H1 (cell line): ENCODE results near the gene SCP2. TPM values are rescaled to one million over a fixed set of nuclear protein-coding genes. Genes with fewer than 3 reads are reported as not detected.

ENCODE experiments used
- CTCF ChIA-PET: fragments of 300-600 bp; sonication (Branson Sonifier 250); formaldehyde crosslinking; loops from one replicate; lab custom pipeline; 2021; ENCODE audit not compliant: partially characterized antibody; lab: Charles Lee
- POLR2A ChIA-PET: fragments of 300-600 bp; sonication (Branson Sonifier 250); formaldehyde crosslinking; loops from one replicate; lab custom pipeline; 2021; ENCODE audit warnings: inconsistent platforms; ENCODE audit not compliant: partially characterized antibody; lab: Charles Lee
- DNase-seq, 2 experiments: peaks; one replicate each; pipeline versions ENCODE4 v3.0.0 to v3.0.0-alpha.2; 2010 to 2022; ENCODE audit warnings: low spot score in 2 of 2, low read depth in 1 of 2, mixed read lengths in 1 of 2
- FAIRE-seq: peaks from 2 replicates; lab custom pipeline; 2011; peaks lifted over from hg19 to GRCh38; lab: Jason Lieb, UNC
- H2AFZ ChIP-seq: 2 replicates; pipeline ENCODE4 v1.8.1; 2012; ENCODE audit warnings: low read length, inconsistent platforms
- H2AK5ac ChIP-seq: 2 replicates; pipeline ENCODE4 v1.6.1; 2013; ENCODE audit warnings: low read depth, low read length
- H2BK120ac ChIP-seq: replicated peaks from 2 replicates; pipeline ENCODE3; 2013; ENCODE audit warnings: low read depth, low read length, inconsistent platforms
- H2BK12ac ChIP-seq: 2 replicates; pipeline ENCODE4 v1.6.1; 2013; ENCODE audit warnings: low read depth, low read length
- H2BK15ac ChIP-seq: 2 replicates; pipeline ENCODE4 v1.6.1; 2013; ENCODE audit warnings: low read length
- H2BK20ac ChIP-seq: 2 replicates; pipeline ENCODE4 v1.6.1; 2013; ENCODE audit warnings: low read length
- H2BK5ac ChIP-seq: 2 replicates; pipeline ENCODE4 v1.6.1; 2013; ENCODE audit warnings: low read depth, low read length
- H3K14ac ChIP-seq: 2 replicates; pipeline ENCODE4 v1.6.1; 2013; ENCODE audit warnings: inconsistent platforms; ENCODE audit not compliant: insufficient read length
- H3K18ac ChIP-seq: 2 replicates; pipeline ENCODE4 v1.6.1; 2013; ENCODE audit warnings: low read length; ENCODE audit errors: extremely low read depth
- H3K23ac ChIP-seq: 2 replicates; pipeline ENCODE4 v1.6.1; 2013; ENCODE audit warnings: inconsistent platforms; ENCODE audit not compliant: insufficient read length
- H3K23me2 ChIP-seq: 2 replicates; pipeline ENCODE4 v1.6.1; 2013; ENCODE audit warnings: low read depth, low read length
- H3K27ac ChIP-seq: 2 replicates; pipeline ENCODE4 v1.6.1; 2011; ENCODE audit warnings: low read depth, low read length, inconsistent platforms
- H3K27me3 ChIP-seq, 4 experiments: replicated peaks in 1 of 4; 1 replicate in 1 of 4; 2 replicates in 3 of 4; pipeline versions ENCODE4 v1.6.1 to v1.8.1; 2011 to 2013; ENCODE audit warnings: low read length in 3 of 4, mild to moderate bottlenecking in 3 of 4, inconsistent platforms in 2 of 4, mixed read lengths in 2 of 4, moderate library complexity in 1 of 4; ENCODE audit not compliant: control insufficient read depth in 3 of 4, insufficient read depth in 3 of 4; ENCODE audit errors: extremely low read depth in 1 of 4
- H3K36me3 ChIP-seq, 4 experiments: 2 replicates each; pipeline versions ENCODE4 v1.6.1 to v1.8.1; 2011 to 2013; ENCODE audit warnings: mild to moderate bottlenecking in 4 of 4, low read length in 3 of 4, moderate library complexity in 2 of 4, control low read depth in 1 of 4, inconsistent platforms in 1 of 4; ENCODE audit not compliant: insufficient read depth in 4 of 4, control insufficient read depth in 2 of 4
- H3K4ac ChIP-seq: replicated peaks from 2 replicates; pipeline ENCODE3; 2013; ENCODE audit warnings: low read length, low read depth, mixed read lengths, inconsistent platforms; ENCODE audit not compliant: insufficient read length
- H3K4me1 ChIP-seq, 4 experiments: replicated peaks in 1 of 4; 1 replicate in 1 of 4; 2 replicates in 3 of 4; pipeline versions ENCODE4 v1.6.1 to v1.8.1; 2011 to 2013; ENCODE audit warnings: low read length in 3 of 4, inconsistent platforms in 2 of 4, mixed read lengths in 1 of 4; ENCODE audit not compliant: insufficient read depth in 4 of 4, control insufficient read depth in 3 of 4
- H3K4me2 ChIP-seq, 2 experiments: 2 replicates each; pipeline versions ENCODE4 v1.6.1 to v1.8.1; 2011 to 2013; ENCODE audit warnings: low read depth in 2 of 2, low read length in 2 of 2, control low read depth in 1 of 2, inconsistent platforms in 1 of 2, mild to moderate bottlenecking in 1 of 2; ENCODE audit not compliant: insufficient read depth in 1 of 2
- H3K4me3 ChIP-seq, 4 experiments: fragments of 200-600, 300-600 bp in 1 of 4; sonication (generic), shearing (Covaris generic), sonication (Bioruptor Twin) in 1 of 4; 2 replicates each; pipeline versions ENCODE4 v1.5.1 to v1.8.1; 2011 to 2016; ENCODE audit warnings: low read length in 4 of 4, low read depth in 3 of 4, control low read depth in 2 of 4, inconsistent platforms in 2 of 4, mild to moderate bottlenecking in 2 of 4, mixed read lengths in 1 of 4, moderate library complexity in 1 of 4; ENCODE audit not compliant: insufficient read depth in 2 of 4; ENCODE audit errors: extremely low read depth in 1 of 4
- H3K56ac ChIP-seq: replicated peaks from 2 replicates; pipeline ENCODE3; 2013; ENCODE audit warnings: low read depth, mild to moderate bottlenecking, mixed read lengths, low read length, inconsistent platforms; ENCODE audit not compliant: insufficient read length
- H3K79me1 ChIP-seq: 2 replicates; pipeline ENCODE4 v1.6.1; 2013; ENCODE audit warnings: low read depth, low read length, control low read depth
- H3K79me2 ChIP-seq, 2 experiments: 2 replicates each; pipeline versions ENCODE4 v1.6.1 to v1.8.1; 2012 to 2013; ENCODE audit warnings: low read length in 2 of 2, mild to moderate bottlenecking in 2 of 2, inconsistent platforms in 1 of 2; ENCODE audit not compliant: insufficient read depth in 2 of 2, control insufficient read depth in 1 of 2
- H3K9ac ChIP-seq, 4 experiments: replicated peaks in 1 of 4; 1 replicate in 1 of 4; 2 replicates in 3 of 4; pipeline versions ENCODE4 v1.6.1 to v1.8.1; 2011 to 2013; ENCODE audit warnings: low read depth in 3 of 4, low read length in 3 of 4, control low read depth in 2 of 4, mild to moderate bottlenecking in 2 of 4, moderate library complexity in 2 of 4, inconsistent platforms in 1 of 4; ENCODE audit errors: extremely low read depth in 1 of 4
- H3K9me3 ChIP-seq, 2 experiments: 2 replicates each; pipeline versions ENCODE4 v1.6.1 to v1.8.1; 2012 to 2013; ENCODE audit warnings: mild to moderate bottlenecking in 2 of 2, moderate library complexity in 2 of 2, control low read depth in 1 of 2, inconsistent platforms in 1 of 2, low read depth in 1 of 2, low read length in 1 of 2, mixed read lengths in 1 of 2; ENCODE audit not compliant: insufficient read depth in 2 of 2
- H4K20me1 ChIP-seq, 2 experiments: replicated peaks in 1 of 2; 2 replicates each; pipeline versions ENCODE3 to v1.8.1; 2011 to 2013; ENCODE audit warnings: inconsistent platforms in 2 of 2, low read length in 2 of 2, mild to moderate bottlenecking in 1 of 2; ENCODE audit not compliant: insufficient read depth in 2 of 2, control insufficient read depth in 1 of 2
- H4K5ac ChIP-seq: 2 replicates; pipeline ENCODE4 v1.6.1; 2013; ENCODE audit warnings: low read length, low read depth, mixed read lengths, inconsistent platforms; ENCODE audit not compliant: insufficient read length
- H4K8ac ChIP-seq: 2 replicates; pipeline ENCODE4 v1.8.0; 2013; ENCODE audit warnings: mild to moderate bottlenecking, moderate library complexity, low read length, inconsistent platforms; ENCODE audit not compliant: insufficient read depth; ENCODE audit errors: extremely low read depth
- H4K91ac ChIP-seq: replicated peaks from 2 replicates; pipeline ENCODE3; 2013; ENCODE audit warnings: low read length, mixed read lengths, inconsistent platforms; ENCODE audit not compliant: insufficient read length
- WGBS, 2 experiments: shearing (Covaris generic) in 1 of 2; methylation state at CpG; one replicate each; pipeline versions ENCODE4 v1.1.6 to v1.1.7; 2013 to 2015; ENCODE audit warnings: low lambda C conversion rate in 2 of 2, mixed read lengths in 2 of 2, inconsistent platforms in 1 of 2, low coverage in 1 of 2, missing lambda C conversion rate in 1 of 2; ENCODE audit not compliant: insufficient replicate concordance in 2 of 2, insufficient coverage in 1 of 2, insufficient read length in 1 of 2; ENCODE audit errors: extremely low coverage in 1 of 2, missing lambda C conversion rate in 1 of 2; 5-methylcytosine and 5-hydroxymethylcytosine counted together
- polyA plus RNA-seq, 7 experiments: library from polyadenylated mRNA; depleted of rRNA in 3 of 7; stranded (reverse) in 5 of 7; unstranded in 2 of 7; fragments of >200 nt in 5 of 7; fragments of 200-250 nt in 2 of 7; gene quantifications; 1 replicate in 5 of 7; 2 replicates in 1 of 7; 4 replicates in 1 of 7; pipeline versions ENCODE4 v1.2.1 to v1.2.3, GENCODE V29; 2011 to 2013; ENCODE audit warnings: missing spikeins in 2 of 7, mixed read lengths in 2 of 7
- total RNA-seq: library from RNA; stranded (reverse); fragmentation: NEBNext Ultra II Directional; extraction: Animal tissue kit (Norgen Biotek cat#: 25700); gene quantifications from 2 replicates; pipeline ENCODE4 v1.2.1, GENCODE V29; 2021

SCP2 gene
- total and polyA plus RNA-seq, 2 of the 8 experiments (the other 6 are each of a cell fraction or from before 2014, with no cell fraction given), result 20.9 to 54.3 TPM

GRCh38 chr1:52916241-52916975, 10.7 kb upstream of the SCP2 start:
- WGBS, 2 experiments, result 90% methylated on average over 10 of the region's 10 CpGs; no CpG with 5 or more reads in 1 of the 2 experiments
- POLR2A ChIA-PET, result interaction anchor here (0.6 kb wide), 1 partner anchor 184 kb away, joined by 3 read pairs; no protein-coding TSS in a partner anchor
- no peak overlapping the region for H3K4me2 ChIP-seq

More at GRCh38 chr1:52916241-52916975, 10.7 kb upstream of the SCP2 start:
- Histone ChIP-seq H3K56ac (no peak overlapping the region), H3K23ac (no peak overlapping the region), H2AK5ac (no peak overlapping the region), H3K9ac (no peak overlapping the region), H2AFZ (no peak overlapping the region), H2BK20ac (no peak overlapping the region), H3K14ac (no peak overlapping the region), H3K18ac (no peak overlapping the region), H2BK12ac (no peak overlapping the region), H2BK15ac (no peak overlapping the region), H3K4me3 (no peak overlapping the region), H4K8ac (peak overlapping the region; percentile 42; the same call in 1 of the 2 replicates), H3K4ac (no peak overlapping the region), H4K5ac (no peak overlapping the region), H3K79me1 (peaks cover 5% of the 10 kb centered on the region), H3K9me3 (no peaks in the 10 kb centered on the region; a peak in 1 of 4 replicates), H3K36me3 (no peaks in the 10 kb centered on the region), H2BK120ac (no peak overlapping the region), H3K23me2 (peaks cover 2% of the 10 kb centered on the region), H2BK5ac (no peak overlapping the region), H3K4me1 (peaks cover 0 to 2% (median 0%) of the 10 kb centered on the region in 4 experiments; a peak in 3 of 7 replicates), H3K79me2 (no peaks in the 10 kb centered on the region), H3K27me3 (peaks cover 3 to 19% (median 11%) of the 10 kb centered on the region in 4 experiments; a peak in 6 of 7 replicates), H3K27ac (no peak overlapping the region), H4K91ac (no peak overlapping the region), H4K20me1 (peaks cover 1 to 2% of the 10 kb centered on the region in 2 experiments)
- FAIRE-seq, result no peak
- CTCF ChIA-PET, result interaction anchor here (1.0 to 6.1 kb wide), 2 partner anchors 8 to 11 kb away, joined by 3 to 39 read pairs; no protein-coding TSS in a partner anchor
- DNase-seq, result no peak
